Lower lobe of right lung (tissue), 2 donors: ENCODE data around the gene DNMBP. TPM values are rescaled to one million over a fixed set of nuclear protein-coding genes. Genes with fewer than 3 reads are reported as not detected.

Experiments
- ATAC-seq, 2 donors: fragments of 200-7000 bp; cut with Tn5 transposase; one replicate each; pipeline ENCODE4 v1.9.1; 2020 to 2022; ENCODE audit warnings: mild to moderate bottlenecking in 2 of 2, moderate library complexity in 2 of 2
- DNase-seq: peaks from one replicate; pipeline ENCODE4 v3.0.0-alpha.2; 2020
- H3K27ac ChIP-seq: fragments of 200-600 bp; one replicate; pipeline ENCODE4 v1.8.0; 2022
- H3K27me3 ChIP-seq: fragments of 200-600 bp; one replicate; pipeline ENCODE4 v1.8.0; 2022; ENCODE audit warnings: low read depth
- H3K36me3 ChIP-seq: fragments of 200-600 bp; one replicate; pipeline ENCODE4 v1.8.0; 2022; ENCODE audit warnings: mild to moderate bottlenecking
- H3K4me1 ChIP-seq: fragments of 200-600 bp; one replicate; pipeline ENCODE4 v1.8.0; 2022
- H3K4me3 ChIP-seq: fragments of 200-600 bp; one replicate; pipeline ENCODE4 v1.8.0; 2022; ENCODE audit warnings: mild to moderate bottlenecking
- H3K9me3 ChIP-seq: fragments of 200-600 bp; one replicate; pipeline ENCODE4 v1.8.0; 2022
- CTCF ChIP-seq: fragments of 200-600 bp; IDR thresholded peaks from one replicate; pipeline ENCODE4 v1.8.0; 2022; ENCODE audit warnings: antibody characterized with exemption, mild to moderate bottlenecking
- intact Hi-C: fragments of 100-400 bp; cut with DNase I; formaldehyde crosslinking; loops from one replicate; pipeline ENCODE4 v1.11.0; 2022
- total RNA-seq: library from RNA; stranded (reverse); fragmentation: NEBNext Ultra II Directional; extraction: Animal tissue kit (Norgen Biotek cat#: 25700); gene quantifications from one replicate; pipeline ENCODE4 v1.2.1, GENCODE V29; 2021
- donor health status: DM: no; HTN: yes; CAD: no; lungs with severe emphysema.

DNMBP gene
- total RNA-seq, 1 donor from 2014 or later: 13.7 TPM

GRCh38 chr10:99920486-99920885 lies 89.3 kb downstream of the DNMBP start:
- no peak overlapping the region for H3K4me3 ChIP-seq
- H3K9me3 ChIP-seq: no peaks in the 10 kb centered on the region
- peaks cover 10% of the 10 kb centered on the region for H3K4me1 ChIP-seq
- H3K27ac ChIP-seq: no peak overlapping the region
- H3K36me3 ChIP-seq: no peaks in the 10 kb centered on the region
- DNase-seq (no peak), ATAC-seq (no peak)
- no peak for TF ChIP-seq CTCF
- intact Hi-C loops: no loop called here
- no peaks in the 10 kb centered on the region for H3K27me3 ChIP-seq

DNA sequence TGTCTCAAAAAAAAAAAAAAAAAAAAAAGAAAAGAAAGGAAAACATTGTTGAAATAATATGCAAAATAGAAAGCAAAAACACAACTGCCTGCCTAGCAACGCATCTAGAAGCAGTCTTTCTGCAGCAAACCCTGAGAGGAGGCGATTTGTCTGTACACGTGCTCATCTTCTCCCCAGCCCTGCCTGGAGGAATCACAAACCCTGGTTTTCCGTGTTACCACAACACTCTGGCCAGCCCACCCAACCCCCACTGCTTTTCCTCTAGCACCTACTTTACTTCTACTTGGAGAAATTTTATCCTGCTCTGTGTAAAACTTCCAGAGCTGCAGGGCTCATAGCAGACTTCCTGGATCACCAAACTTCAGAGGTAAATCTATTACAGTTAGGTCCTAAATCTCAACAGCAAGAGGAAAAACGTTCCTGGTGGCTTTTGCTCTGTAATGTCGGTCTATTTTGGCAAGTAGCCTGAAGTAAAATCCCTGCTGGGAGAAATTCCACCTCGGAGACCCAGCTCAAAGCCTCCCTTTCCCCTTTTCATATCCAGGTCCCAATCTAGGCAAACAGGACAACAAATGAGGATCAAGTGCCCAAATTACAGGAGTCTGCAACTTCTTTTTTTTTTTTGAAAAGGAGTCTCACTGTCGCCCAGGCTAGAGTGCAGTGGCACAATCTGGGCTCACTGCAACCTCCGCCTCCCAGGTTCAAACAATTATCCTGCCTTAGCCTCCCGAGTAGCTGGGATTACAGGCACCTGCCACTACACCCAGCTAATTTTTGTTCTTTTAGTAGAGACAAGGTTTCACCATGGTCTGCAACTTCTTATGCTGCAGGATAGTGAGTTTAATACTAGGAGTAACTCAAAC lies 91.6 kb downstream of the DNMBP start:
- peak overlapping the region; percentile 11 for H3K4me3 ChIP-seq
- no peaks in the 10 kb centered on the region for H3K27me3 ChIP-seq
- peak overlapping the region; percentile 70 for H3K27ac ChIP-seq
- H3K36me3 ChIP-seq: no peaks in the 10 kb centered on the region
- no peak for TF ChIP-seq CTCF
- ATAC-seq: peak; percentile 68
- DNase-seq: no peak
- intact Hi-C loops: no loop called here
- H3K4me1 ChIP-seq: peaks cover 12% of the 10 kb centered on the region
- no peaks in the 10 kb centered on the region for H3K9me3 ChIP-seq

DNA sequence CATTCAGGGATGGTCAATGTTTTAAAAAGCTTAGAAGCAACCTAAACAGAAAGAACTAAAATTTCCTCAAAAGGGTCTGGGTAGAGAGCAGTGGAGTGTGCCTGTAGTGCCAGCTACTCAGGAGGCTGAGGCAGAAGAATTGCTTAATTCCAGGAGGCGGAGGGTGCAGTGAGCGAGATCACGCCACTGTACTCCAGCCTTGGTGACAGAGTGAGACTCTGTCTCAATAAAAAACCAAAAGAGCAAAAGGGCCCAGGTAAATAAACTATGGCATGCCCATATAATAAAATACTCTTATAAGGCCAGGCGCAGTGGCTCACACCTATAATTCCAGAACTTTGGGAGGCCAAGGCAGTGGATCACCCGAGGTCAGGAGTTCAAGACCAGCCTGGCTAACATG lies 93.0 kb downstream of the DNMBP start:
- Histone ChIP-seq H3K27me3 (no peaks in the 10 kb centered on the region), H3K4me1 (peaks cover 14% of the 10 kb centered on the region), H3K36me3 (no peaks in the 10 kb centered on the region), H3K9me3 (no peaks in the 10 kb centered on the region), H3K4me3 (no peak overlapping the region), H3K27ac (peak overlapping the region; percentile 12)
- intact Hi-C loops: no loop called here
- DNase-seq (no peak), ATAC-seq (peak; percentile 34 to 73)
- no peak for TF ChIP-seq CTCF

GRCh38 chr10:99915414-99915813 lies 94.3 kb downstream of the DNMBP start:
- Histone ChIP-seq H3K9me3 (no peaks in the 10 kb centered on the region), H3K27me3 (no peaks in the 10 kb centered on the region), H3K4me3 (no peak overlapping the region), H3K27ac (no peak overlapping the region), H3K4me1 (peaks cover 14% of the 10 kb centered on the region), H3K36me3 (no peaks in the 10 kb centered on the region)
- DNase-seq (no peak), ATAC-seq (no peak)
- TF ChIP-seq CTCF: no peak
- intact Hi-C loops: no loop called here

DNA sequence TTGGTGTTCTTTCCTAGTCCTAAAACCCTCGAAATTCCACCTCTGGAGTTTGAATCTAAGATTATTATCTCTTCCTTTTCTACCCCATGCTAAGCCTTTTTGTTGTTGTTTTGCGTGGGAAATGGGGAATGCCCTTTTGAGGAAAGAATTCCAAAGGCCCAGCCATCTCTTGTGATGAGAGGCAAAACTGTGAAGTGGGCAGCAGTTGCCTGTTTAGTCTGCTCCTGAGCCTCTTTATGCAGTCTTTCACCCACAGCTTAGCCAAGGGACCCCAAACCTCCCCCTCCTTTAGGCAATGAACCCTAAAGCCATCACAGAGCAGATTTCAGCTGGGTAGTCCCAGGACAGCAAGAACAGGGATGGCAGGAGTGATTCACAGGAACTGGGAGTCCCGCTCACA lies 95.5 kb downstream of the DNMBP start:
- no peaks in the 10 kb centered on the region for H3K9me3 ChIP-seq
- intact Hi-C loops: no loop called here
- H3K4me1 ChIP-seq: peaks cover 14% of the 10 kb centered on the region
- ATAC-seq (no peak), DNase-seq (no peak)
- TF ChIP-seq CTCF: no peak
- H3K4me3 ChIP-seq: no peak overlapping the region
- H3K27me3 ChIP-seq: no peaks in the 10 kb centered on the region
- no peak overlapping the region for H3K27ac ChIP-seq
- H3K36me3 ChIP-seq: no peaks in the 10 kb centered on the region
